HG03108 (cell line): ENCODE measurements around the gene QKI.
"Not testable (repeated sequence)": the region's sequence is repeated elsewhere in the genome, so short reads cannot be mapped to it uniquely, and the experiment has no call there.

Experiments
- ATAC-seq: cut with Tn5 transposase; IDR thresholded peaks from one replicate; pipeline ENCODE4 v1.9.1; 2021; ENCODE audit warnings: moderate library complexity; ENCODE audit not compliant: unreplicated experiment

QKI gene

DNA sequence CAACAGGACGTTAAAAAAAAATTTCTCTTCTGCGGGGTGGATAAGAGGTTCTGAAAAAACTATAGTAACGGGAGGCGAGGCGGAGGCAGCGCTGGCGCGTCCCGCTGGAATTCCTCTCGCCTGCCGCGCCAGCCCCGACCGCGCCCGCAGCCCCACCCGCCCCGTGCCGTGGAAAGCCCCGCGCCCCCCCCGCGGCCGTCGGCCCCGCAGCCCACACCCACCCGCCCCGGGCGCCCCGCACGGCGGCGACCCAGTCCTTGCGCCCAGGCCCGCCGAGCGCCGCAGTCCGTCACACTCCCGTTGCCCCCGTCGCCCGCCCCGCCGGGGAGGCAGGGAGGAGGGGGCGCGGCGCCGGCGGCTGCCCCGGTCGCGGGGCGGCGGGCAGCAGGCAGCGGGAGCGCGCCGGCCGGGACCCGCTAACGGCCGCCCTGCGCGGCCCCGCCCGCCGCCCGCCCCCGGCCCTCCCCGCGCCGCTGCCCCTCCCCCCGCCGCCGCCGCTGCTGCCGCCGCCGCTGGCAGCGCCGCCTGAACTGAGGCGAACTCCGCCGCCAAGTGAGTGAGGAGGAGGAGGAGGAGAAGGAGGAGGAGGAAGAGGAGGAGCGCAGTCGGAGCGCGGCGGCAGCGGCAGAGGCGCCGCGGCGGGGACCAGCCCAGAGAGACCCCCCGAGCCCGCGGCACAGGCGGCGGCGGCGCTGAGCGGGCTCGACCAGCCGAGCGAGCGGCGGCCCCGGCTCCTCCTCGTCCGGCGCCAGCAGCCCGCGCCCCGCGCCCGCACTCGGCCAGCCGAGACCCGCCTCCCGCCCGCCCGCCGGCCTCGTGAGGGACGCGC is at the start of gene QKI:
QKI (plus strand) TSS at position 602 of the 829 bp plus-strand sequence. CDS start 476 bp downstream, outside the sequence.
- ATAC-seq, result peak; percentile 28

DNA sequence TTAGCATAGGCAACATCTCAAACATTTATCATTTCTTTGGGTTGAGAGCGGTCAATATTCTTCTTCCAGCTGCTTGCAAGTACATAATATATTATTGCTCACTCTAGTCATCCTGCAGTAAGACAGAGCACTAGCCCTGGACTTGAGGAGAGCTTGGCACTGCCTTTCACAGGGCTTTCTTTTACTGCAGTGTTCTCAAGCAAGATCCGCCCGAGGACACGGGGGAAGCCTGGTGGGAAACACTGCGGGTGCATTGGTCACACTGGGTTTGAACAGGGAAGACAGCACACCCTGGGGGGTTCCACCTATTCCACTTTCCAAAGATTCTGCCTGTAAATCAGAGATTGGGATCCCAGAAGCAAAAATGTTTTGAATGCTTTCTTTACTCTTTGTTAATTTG is 48.2 kb upstream of the QKI start:
- no peak for ATAC-seq

DNA sequence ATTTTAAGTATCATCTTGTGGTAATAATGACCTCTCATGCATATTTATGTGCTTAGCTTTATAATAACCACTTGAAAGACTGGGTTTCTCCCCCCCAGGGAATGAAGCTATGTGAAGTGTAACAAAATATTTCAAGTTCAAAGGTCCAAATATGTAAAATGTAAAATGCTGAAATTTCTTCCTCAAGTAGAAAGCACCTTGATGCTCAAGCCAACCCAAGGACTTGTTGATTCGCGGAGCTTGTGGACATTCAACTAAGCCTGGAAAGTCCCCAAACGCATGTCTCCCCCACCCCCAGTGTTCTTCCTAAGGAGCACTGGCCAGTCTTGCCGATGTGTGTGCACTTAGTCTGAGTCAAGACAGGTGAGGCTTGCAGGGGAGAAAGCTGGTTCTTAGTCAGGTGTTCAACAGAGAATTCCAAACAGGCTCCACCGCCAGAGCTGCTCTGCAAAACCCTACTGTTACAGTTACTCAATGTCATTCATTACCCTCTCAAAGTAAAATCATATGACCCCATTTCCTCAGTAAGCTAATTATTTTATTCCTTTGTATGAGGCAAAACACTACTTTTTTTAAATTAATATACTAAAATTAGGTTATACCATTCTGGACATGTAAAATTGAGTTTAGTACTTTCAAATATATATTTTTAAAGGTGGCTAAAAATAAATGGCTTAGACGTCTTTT is 46.9 kb upstream of the QKI start:
- ATAC-seq, result no peak

DNA sequence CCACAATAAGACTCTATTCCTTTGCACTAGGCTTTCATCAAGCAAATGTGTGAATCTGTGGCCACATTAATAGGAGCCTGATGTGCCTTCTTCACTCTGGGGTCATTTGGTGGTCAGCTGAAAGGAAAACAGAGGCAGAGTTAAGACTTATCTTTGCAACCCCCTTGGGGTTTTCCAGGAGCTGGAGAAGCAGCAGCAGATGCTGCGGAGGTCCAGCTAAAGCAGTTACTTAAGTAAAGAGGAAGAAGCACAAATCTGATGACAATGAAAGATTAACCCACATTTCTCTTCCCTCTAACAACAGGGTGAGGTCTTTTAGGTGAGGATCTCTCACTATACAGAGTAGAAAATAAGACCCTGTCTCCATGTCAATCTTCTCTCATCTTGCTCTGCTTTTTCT is 45.4 kb upstream of the QKI start:
- ATAC-seq, result no peak

DNA sequence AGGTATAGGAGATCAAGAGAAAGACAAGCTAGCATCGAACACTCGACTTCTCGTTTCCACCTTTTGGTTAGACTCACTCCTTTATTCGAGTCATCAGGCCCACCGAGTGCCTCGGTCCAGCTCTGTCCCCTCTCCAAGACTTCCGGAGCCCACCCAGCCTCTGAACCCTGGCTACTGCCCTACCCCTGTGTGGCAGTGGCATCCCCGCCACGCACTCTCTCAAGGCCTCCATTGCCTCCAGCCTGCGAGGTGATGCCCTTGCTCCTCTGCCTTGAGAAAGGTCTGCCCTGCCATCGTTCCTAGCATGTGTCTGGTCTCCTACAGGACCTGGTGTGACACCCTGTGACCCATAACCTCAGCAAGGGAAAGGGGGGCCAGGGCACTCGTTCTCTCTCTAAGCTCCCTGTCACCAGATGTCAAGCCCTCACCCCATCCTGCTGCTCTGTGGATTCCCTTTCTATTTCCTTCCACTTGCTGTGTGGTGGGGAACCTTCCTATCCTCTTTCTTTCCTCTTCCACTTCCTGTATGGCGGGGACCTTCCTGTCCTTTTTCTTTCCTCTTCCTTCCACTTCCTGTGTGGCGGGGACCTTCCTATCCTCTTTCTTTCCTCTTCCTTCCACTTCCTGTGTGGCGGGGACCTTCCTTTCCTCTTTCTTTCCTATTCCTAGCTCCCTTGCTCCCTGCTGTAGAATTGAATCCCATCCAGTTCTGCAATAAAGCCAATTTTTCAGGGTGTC is 44.7 kb upstream of the QKI start:
- no peak for ATAC-seq

DNA sequence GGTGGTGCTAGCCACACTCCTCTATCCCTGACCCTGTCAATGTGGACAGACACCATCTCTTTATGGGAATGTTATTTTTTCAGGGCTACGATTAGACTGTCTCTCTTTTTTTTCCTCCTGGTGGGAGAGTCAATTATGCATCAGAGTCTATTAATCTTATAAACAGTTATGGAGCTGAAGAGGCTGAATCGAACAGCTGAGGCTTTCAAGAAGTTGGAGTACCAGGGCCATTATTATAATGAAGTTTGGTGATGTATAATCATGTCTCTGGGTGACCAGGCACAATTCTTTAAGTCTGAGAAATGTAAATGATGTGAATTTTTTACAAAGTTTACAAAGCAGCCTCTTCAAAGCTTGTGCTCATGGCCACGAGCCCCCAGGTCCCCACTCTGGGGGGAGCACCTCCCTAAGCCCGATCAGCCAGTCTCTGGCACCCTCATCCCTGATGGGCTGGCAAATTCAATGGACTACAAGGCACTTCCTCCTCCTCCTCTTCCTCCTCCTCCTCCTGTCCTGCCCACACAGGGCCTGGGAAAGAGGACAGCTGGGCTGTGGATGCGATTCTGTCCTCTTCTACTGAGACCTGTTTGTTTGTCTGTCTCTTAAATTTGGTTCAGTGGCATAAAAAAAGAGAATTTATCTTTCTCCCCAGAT is 43.9 kb upstream of the QKI start:
- no peak for ATAC-seq

DNA sequence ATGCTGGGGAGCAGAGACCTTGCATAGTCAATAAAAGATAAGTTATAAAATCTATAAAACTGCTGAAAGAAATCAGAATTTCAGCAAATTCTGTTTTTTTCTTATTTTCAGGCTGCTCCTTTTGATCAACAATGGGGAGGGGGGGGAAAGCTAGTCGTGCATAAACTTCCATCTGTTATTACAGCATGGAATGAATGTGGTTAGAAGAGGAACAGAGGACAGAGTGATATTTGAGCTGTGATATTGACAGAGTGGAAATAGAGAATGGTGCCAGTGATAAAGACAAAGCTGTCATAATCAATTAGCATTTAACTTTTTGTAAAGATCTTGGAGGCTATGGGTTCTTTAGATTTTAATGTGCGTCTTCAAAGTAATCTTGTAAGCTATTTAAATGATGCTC is 43.4 kb upstream of the QKI start:
- no peak for ATAC-seq

DNA sequence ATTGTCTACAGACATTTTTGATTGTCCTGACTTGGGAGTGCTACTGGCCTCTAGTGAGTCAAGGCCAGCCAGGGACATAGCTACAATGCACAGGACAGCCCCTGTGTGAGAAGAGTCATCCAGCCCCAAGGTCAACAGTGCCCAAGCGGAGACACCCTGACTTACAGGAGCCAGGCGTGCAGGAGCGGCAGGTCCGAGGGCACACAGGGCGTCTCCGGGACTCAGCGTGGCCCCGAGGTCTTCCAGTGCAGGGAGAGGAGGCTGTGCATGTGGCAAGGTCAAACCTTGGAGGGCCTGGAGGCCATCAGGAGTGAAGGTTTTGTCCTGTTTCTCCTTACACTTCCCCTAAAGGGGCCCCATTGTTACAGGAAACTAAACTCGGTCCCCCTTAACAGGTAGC is 41.3 kb upstream of the QKI start:
- ATAC-seq, result no peak

DNA sequence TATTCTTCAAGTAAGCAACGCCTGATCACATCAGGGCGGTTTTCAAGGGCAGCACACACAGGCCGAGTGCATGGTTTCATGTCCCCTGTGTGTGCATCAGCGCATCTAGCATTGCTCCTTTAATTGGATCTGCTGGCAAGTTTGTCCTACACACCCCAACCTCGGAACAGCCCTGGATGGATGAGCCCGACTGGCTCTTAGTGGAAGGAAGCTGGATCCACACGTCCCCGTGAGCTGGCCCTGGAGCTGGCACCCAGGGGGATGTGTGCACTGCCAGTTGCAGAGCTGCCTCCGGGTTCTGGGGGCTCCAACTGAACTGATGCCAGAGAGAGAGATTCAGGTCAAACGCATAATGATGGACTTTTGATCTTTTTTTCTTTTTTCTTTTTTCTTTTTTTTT is 39.2 kb upstream of the QKI start:
- ATAC-seq, result no peak

DNA sequence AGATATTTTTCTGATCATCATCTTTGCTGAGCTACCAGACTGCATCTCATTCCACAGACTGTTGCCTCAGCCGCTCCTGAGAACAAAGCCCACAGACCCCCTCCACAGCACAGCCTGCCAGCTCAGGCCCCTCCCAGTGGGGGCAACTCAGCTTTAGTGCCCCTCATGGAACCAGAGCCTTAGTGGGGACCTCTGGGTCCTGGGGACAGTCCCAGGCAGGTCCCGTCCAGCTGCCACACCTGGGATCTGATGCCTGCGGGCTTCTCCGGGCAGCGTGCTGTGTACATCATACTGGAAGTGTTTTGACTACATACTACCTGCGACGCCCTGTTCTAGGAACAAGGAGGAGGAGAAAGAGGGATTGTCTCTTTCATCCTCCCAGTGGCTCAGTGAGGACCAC is 38.3 kb upstream of the QKI start:
- no peak for ATAC-seq

DNA sequence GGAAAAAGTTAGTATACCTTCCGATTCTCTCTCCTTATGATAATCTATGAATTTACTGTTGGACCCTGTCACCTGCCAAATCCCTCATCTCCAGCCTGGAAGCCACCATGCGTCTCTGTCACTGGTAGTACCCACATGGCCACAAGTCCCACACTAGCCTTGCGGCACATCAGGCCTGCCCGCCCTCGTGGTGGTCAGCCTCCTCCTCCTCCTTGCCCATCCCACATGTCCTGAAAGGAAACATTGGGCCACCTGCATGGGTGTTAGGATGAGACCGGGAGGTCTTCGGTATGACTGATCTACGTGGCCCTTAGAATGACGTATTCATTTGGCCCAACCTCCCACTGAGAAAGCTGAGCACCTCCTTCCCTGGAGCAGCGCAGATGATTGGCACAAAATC is 37.0 kb upstream of the QKI start:
- ATAC-seq, result no peak

DNA sequence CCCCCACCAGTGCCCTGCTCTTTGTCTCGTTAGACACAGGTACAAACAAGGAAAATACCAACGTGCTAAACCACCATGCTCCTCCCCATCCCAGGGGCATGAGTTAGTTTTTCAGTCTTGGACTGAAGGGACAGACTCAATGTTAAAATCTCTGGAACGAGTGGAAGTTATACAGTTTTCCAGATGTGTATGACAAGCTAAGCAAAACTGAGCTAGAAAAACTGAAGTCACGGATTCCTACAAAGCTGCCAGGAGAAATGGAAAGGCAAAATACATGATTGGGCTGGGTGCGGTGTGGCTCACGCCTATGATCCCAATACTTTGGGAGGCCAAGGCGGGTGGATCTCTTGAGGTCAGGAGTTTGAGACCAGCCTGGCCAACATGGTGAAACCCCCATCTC is 34.3 kb upstream of the QKI start:
- no peak for ATAC-seq

DNA sequence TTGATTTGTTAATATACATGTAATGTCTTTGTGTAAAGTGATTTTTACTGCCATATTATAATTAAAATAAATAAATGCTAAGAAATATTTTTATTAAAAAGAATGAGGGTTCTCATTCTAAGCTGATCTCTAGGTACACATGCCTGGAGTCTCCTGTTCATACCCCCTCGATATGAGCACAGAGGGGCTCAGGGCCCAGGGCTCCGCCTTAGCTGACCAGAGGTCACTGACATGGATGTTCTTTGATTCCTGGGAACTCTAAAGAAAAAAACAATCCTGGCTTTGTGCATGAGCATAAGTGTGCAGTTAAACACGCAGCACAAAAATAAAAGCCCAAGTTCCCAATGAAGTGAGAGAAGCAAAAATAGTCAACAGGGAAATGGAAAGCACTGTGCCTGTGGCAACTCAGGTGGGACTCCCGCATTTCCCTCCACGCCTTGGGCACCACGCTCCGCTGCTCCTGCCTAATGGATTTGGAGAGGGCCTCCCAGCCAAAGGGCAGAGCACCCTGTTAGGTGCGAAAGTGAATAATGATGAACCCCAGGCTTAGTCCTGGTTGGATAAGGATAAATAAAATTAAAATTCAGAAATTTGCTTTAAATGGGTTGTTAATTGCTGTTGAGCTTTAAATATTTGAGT is 33.3 kb upstream of the QKI start:
- ATAC-seq, result no peak

DNA sequence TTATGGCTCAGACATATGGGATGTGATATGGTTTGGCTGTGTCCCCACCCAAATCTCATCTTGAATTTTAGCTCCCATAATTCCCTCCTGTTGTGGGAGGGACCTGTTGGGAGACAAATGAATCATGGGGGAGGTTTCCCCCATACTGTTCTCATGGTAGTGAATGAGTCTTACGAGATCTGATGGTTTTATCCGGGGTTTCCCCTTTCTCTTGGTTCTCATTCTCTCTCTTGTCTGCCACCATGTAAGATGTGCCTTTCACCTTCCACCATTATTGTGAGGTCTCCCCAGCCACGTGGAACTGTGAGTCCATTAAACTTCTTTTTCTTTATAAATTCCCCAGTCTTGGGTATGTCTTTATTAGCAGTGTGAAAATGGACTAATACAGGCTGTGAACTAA is 31.1 kb upstream of the QKI start:
- not testable (repeated sequence) for ATAC-seq

DNA sequence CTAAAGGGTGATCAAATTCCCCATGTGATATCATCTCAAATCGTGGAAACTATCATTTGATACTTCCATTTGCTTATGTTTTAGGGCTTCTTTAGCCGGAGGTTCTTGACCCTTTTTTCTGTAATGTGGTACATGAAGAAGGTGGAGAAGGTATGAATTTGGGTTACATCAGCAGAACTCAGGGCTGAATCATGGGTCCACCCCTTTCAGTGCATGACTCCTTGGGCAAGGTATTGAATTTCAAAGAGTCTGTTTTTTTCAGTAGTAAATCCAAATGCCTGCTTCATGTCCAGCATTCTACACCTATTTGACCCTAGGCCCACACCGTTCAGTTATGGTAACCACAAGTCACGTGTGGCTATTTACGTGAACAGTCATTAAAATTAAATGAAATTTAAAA is 30.6 kb upstream of the QKI start:
- no peak for ATAC-seq

DNA sequence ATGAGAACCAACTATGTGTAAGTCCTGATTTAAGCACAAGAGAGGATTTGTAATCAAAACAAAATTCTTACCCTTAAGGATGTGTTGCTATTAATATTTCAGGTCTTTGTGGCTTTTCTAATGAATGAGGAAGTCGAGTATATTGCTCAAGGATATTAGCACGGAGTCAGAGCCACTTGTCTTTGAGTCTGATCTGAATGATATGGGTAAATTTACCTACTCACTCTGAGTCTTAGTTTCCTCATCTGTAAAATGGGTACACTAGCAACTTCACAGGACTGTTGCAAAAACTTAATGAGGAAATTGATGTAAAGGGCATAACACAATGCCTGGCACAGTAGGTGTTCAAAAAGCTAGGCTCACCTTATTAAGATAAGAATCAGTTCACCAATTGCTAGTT is 30.0 kb upstream of the QKI start:
- ATAC-seq, result no peak

DNA sequence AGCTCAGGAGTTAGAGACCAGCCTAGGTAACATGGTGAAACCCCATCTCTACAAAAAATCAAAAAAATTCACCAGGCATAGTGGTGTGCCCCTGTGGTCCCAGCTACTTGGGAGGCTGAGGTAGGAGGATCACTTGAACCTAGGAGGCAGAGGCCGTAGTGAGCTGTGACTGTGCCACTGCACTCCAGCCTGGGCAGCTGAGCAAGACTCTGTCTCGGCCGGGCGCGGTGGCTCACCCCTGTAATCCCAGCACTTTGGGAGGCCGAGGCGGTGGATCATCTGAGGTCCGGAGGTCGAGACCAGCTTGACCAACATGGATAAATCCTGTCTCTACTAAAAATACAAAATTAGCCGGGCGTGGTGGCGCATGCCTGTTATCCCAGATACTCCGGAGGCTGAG is 29.0 kb upstream of the QKI start:
- ATAC-seq, result not testable (repeated sequence)

DNA sequence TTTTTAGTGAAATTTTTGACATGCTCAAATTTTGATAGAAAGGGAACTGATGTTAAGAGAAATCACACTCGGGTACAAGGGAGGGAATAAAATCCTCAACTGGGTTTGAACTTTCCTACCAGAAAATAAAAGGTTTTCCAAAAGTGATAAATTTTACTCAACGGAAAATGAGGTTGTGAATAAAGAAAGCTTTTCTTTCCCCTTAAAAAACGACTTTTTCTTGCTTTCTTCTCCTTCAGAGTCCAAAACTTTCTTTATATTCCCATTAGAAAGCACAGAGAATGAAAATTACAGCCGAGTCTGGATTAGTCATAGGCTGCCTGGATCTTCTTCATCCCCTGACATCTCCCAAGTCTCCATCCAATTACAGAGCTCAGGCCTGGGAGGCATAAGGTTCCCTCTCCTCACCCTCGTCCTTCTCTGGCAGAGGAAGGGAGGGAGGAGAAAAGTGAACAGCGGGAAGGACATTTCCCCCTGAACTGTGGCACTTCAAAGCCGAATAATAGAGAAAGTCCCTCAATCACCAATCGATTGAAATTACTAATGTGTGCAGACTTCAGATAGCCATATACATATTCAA is 28.1 kb upstream of the QKI start:
- ATAC-seq, result no peak

DNA sequence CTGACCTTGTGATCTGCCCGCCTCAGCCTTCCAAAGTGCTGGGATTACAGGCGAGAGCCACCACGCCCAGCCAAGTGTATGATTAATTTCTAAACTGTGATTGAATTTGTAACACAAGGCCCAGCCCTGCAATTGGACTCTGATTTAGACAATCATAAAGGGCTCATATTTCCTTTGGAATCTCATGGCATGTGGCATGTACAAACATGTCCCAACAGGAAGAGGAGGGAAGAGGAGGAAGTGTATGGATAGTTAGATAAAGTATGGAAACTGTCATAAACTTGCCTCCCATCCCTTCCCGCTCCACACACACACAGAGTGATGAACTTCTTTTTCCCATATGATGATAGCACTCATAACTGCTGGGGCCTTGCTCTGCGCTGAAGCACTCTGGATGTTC is 27.2 kb upstream of the QKI start:
- no peak for ATAC-seq

DNA sequence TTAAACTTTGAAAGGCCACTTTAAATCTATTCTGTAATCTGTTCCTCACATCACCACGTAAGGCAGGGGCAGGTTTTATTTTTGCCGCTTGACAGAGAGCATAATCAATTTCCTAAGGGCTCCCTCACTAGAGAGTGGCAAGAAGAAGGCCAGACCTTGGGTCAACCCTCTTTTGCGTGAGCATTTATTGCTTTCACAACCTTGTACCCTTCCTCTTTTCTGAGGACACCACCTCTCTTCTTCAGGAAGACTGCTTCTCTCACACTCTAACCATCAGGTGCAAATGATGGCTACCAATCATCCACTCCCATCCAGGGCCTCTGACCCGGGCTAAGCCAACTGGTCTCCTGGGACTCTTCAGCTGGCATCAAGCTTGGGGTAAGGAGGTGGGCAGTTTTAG is 25.2 kb upstream of the QKI start:
- ATAC-seq, result no peak

DNA sequence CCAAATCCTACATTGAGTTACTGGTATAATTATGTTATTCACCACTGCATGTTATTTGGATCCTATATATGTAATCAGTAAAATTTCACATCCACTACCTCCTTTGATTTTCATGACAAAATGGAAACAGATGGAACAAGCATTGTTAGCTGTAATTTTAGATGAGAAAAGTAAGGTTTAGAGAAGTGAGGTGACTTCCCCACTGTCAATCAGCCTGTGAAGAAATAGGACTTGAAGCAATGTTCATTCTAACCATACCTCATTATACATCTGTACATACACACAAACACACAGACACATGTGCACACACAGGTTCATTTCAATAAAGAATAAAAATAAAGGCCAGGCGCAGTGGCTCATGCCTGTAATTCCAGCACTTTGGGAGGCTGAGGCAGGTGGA is 23.7 kb upstream of the QKI start:
- ATAC-seq, result no peak
